Measurements from ENCODE around the gene FOSL2. TPM values are rescaled to one million over a fixed set of nuclear protein-coding genes. Genes with fewer than 3 reads are reported as not detected.

FOSL2 gene
- total and polyA plus RNA-seq, 7 donors: 20.1 to 278 (median 74.7) TPM

DNA sequence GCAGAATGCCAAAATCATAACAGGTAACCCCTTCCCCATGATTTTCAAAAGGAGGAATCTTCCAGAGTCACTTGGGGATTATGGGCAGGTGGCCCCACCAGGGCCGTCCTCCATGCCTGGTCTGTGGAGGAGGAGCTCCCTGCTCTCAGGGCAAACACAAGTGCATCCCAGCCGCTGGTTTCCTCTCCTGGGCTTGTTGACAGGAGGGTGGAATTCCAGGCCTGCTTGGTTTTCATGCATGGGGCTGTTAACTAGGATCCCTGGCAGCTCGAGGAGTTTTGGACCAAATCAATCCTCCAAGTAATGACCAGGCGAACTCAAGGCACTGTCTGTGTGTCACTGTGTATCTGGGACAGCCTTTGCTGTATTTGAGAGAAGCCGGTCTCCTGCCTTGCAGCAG is 45.3 kb downstream of the FOSL2 start:
- no peak for DNase-seq
- intact Hi-C loops (cut with DNase I): no loop called here
- WGBS, 3 donors: 64 to 83% (median 65%) methylated on average over 5 of the region's 5 CpGs

DNA sequence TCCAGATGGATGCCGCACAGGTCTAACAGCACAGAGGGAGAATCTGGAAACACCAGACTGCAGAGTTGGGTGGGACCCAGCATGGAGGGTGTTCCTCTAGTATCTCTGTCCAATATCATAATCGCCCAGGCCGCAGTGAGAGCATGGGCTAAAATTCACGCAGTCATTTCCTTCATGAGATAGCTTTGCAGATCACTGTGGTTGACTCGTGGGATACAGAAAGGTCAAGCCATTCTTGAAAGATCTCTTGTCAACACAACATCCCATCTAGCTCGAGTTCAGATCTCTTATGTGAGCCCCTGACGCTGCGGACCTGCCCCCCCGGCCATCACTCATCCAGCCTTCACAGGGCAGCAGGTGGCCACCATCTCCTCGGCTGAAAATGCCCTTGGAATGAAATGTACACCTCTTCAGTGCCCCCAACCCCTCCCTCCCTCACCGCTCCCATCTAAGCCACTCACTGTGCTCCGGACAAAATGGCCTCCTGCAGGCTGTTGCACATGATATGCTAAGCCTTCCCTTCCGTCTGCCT is 45.9 kb downstream of the FOSL2 start:
- H3K27me3 ChIP-seq (ENCODE audit: insufficient read depth in 3 of 3, low read length in 2 of 3): no peaks in the 10 kb centered on the region
- no peaks in the 10 kb centered on the region for H3K9me3 ChIP-seq
- intact Hi-C loops (cut with DNase I): no loop called here
- DNase-seq (no peak), ATAC-seq (peak in 1 of 4 donors; percentile 55)
- no peaks in the 10 kb centered on the region for H3K36me3 ChIP-seq (ENCODE audit: insufficient read depth in 1 of 2, low read depth in 1 of 2)
- H3K4me1 ChIP-seq: no peaks in the 10 kb centered on the region
- TF ChIP-seq, protein P1, sequence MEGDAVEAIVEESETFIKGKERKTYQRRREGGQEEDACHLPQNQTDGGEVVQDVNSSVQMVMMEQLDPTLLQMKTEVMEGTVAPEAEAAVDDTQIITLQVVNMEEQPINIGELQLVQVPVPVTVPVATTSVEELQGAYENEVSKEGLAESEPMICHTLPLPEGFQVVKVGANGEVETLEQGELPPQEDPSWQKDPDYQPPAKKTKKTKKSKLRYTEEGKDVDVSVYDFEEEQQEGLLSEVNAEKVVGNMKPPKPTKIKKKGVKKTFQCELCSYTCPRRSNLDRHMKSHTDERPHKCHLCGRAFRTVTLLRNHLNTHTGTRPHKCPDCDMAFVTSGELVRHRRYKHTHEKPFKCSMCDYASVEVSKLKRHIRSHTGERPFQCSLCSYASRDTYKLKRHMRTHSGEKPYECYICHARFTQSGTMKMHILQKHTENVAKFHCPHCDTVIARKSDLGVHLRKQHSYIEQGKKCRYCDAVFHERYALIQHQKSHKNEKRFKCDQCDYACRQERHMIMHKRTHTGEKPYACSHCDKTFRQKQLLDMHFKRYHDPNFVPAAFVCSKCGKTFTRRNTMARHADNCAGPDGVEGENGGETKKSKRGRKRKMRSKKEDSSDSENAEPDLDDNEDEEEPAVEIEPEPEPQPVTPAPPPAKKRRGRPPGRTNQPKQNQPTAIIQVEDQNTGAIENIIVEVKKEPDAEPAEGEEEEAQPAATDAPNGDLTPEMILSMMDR (IDR thresholded peaks at IDR 0.05): no peak
- 77 to 85% (median 78%) methylated on average over 13 of the region's 13 CpGs for WGBS, 3 donors
- H3K4me3 ChIP-seq: no peak overlapping the region
- no peak overlapping the region for H3K27ac ChIP-seq

More for the DNA sequence above, 45.3 kb downstream of the FOSL2 start:
- TF ChIP-seq, protein P1 (IDR thresholded peaks at IDR 0.05): no peak
- Histone ChIP-seq H3K9me3 (no peaks in the 10 kb centered on the region), H3K4me3 (no peak overlapping the region), H3K4me1 (no peaks in the 10 kb centered on the region), H3K36me3 (ENCODE audit: insufficient read depth in 1 of 2, low read depth in 1 of 2) (no peaks in the 10 kb centered on the region), H3K27me3 (ENCODE audit: insufficient read depth in 3 of 3, low read length in 2 of 3) (no peaks in the 10 kb centered on the region), H3K27ac (no peak overlapping the region)
- no peak for ATAC-seq

DNA sequence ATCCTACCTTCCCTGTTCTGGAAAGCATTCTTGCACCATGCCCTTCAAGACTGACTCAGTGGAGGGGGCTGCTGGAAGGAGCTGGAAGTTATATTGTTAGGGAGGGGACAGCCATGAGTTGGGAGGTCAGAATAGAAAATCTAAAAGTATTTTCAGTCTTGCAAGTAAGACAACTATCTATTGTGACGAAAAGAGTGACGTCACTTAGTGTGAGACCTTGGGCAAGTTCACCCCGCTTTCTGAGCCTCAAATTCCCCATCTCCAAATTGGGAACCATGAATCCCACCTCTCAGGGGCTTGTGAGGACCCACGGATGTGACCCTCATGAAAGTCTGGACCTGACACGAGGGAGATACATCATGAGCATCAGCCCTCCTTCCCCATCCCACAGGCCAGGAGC is 46.5 kb downstream of the FOSL2 start:
- Histone ChIP-seq H3K27ac (no peak overlapping the region), H3K4me3 (no peak overlapping the region), H3K36me3 (ENCODE audit: insufficient read depth in 1 of 2, low read depth in 1 of 2) (no peaks in the 10 kb centered on the region), H3K4me1 (no peaks in the 10 kb centered on the region), H3K9me3 (no peaks in the 10 kb centered on the region), H3K27me3 (ENCODE audit: insufficient read depth in 3 of 3, low read length in 2 of 3) (no peaks in the 10 kb centered on the region)
- TF ChIP-seq, protein P1 (IDR thresholded peaks at IDR 0.05): no peak
- DNase-seq: no peak
- intact Hi-C loops (cut with DNase I): no loop called here
- ATAC-seq: no peak
- 85 to 90% (median 85%) methylated on average over 5 of the region's 5 CpGs for WGBS, 3 donors

DNA sequence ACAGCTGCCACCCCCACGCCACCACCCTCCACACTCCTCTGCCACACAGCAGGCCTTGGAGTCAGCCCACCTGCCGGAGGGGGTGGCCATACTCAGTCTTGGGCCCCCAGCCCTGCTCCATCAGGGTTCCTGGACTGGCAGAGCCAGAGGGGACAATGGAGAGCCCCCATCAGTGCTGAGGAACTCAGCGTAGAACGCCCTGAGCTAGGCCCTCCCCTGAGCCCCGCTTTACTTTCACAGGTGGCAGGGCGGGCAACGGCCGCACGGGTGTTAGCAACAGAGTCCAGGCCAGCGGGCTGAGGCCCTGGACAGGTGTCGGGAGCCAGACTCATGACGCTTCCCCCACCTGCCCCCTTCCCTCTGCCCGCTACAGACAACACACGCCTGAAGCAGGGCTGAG is 47.1 kb downstream of the FOSL2 start:
- H3K4me1 ChIP-seq: no peaks in the 10 kb centered on the region
- H3K36me3 ChIP-seq (ENCODE audit: insufficient read depth in 1 of 2, low read depth in 1 of 2): no peaks in the 10 kb centered on the region
- H3K27me3 ChIP-seq (ENCODE audit: insufficient read depth in 3 of 3, low read length in 2 of 3): no peaks in the 10 kb centered on the region
- H3K9me3 ChIP-seq: no peaks in the 10 kb centered on the region
- TF ChIP-seq, protein P1 (IDR thresholded peaks at IDR 0.05): no peak
- H3K4me3 ChIP-seq: no peak overlapping the region
- intact Hi-C loops (cut with DNase I): no loop called here
- 86 to 92% (median 92%) methylated on average over 14 of the region's 14 CpGs for WGBS, 3 donors
- no peak overlapping the region for H3K27ac ChIP-seq
- ATAC-seq: no peak
- DNase-seq: no peak

DNA sequence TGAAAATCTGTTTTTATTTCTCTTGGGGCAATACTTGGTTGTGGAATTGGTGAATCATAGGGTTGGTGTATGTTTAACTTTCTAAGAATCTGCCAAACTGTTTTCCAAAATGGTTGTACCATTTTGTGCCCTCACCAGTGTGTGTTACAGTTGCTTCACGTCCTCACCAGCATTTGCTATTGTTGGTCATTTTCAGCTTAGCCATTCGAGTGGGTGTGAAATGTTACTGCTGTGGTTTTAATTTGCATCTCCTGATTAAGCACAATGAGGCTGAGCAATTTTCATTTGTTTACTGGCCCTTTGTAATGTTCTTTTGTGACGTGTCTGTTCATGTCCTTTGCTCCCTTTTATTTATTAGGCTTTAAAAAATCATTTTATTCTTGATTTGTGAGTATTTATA is 49.7 kb downstream of the FOSL2 start:
- no peak overlapping the region for H3K4me3 ChIP-seq
- intact Hi-C loops (cut with DNase I): no loop called here
- no peaks in the 10 kb centered on the region for H3K36me3 ChIP-seq (ENCODE audit: insufficient read depth in 1 of 2, low read depth in 1 of 2)
- H3K4me1 ChIP-seq: no peaks in the 10 kb centered on the region
- H3K27me3 ChIP-seq (ENCODE audit: insufficient read depth in 3 of 3, low read length in 2 of 3): no peaks in the 10 kb centered on the region
- H3K9me3 ChIP-seq: no peaks in the 10 kb centered on the region
- no peak overlapping the region for H3K27ac ChIP-seq
- TF ChIP-seq, protein P1 (IDR thresholded peaks at IDR 0.05): no peak
- ATAC-seq (no peak), DNase-seq (no peak)
- 63 to 82% (median 70%) methylated on average over 3 of the region's 3 CpGs for WGBS, 3 donors
